SJCRH30 (cell line): Measurements from ENCODE around the gene C1orf53. TPM values are rescaled to one million over a fixed set of nuclear protein-coding genes. Genes with fewer than 3 reads are reported as not detected.

Experiments
- DNase-seq, 2 experiments: peaks; one replicate each; pipeline ENCODE4 v3.0.0-alpha.2; 2015 to 2020
- H3K27ac ChIP-seq: fragments of 250-450 bp; sonication (Bioruptor Pico); 2 replicates; pipeline ENCODE4 v1.5.1; 2020; ENCODE audit warnings: mild to moderate bottlenecking, moderate library complexity
- H3K27me3 ChIP-seq: fragments of 250-450 bp; sonication (Bioruptor Pico); 2 replicates; pipeline ENCODE4 v1.5.1; 2020; ENCODE audit warnings: mild to moderate bottlenecking, moderate library complexity
- H3K36me3 ChIP-seq: fragments of 250-450 bp; sonication (Bioruptor Pico); 2 replicates; pipeline ENCODE4 v1.5.1; 2020; ENCODE audit warnings: mild to moderate bottlenecking, moderate library complexity
- H3K4me1 ChIP-seq: fragments of 250-450 bp; sonication (Bioruptor Pico); 2 replicates; pipeline ENCODE4 v1.5.1; 2020; ENCODE audit warnings: mild to moderate bottlenecking, moderate library complexity
- H3K4me3 ChIP-seq: fragments of 250-450 bp; sonication (Bioruptor Pico); 2 replicates; pipeline ENCODE4 v1.5.1; 2020; ENCODE audit warnings: mild to moderate bottlenecking, moderate library complexity
- H3K9me3 ChIP-seq: fragments of 250-450 bp; sonication (Bioruptor Pico); replicated peaks from 2 replicates; pipeline ENCODE4 v1.5.1; 2020; ENCODE audit warnings: mild to moderate bottlenecking, moderate library complexity
- total RNA-seq: library from RNA; depleted of rRNA; stranded (reverse); fragments of >200 nt; shearing (Covaris generic); gene quantifications from 2 replicates; pipeline ENCODE4 v1.2.3, GENCODE V29; 2014

C1orf53 gene
- total RNA-seq, 1 experiment from 2014 or later = 2.6 TPM

DNA sequence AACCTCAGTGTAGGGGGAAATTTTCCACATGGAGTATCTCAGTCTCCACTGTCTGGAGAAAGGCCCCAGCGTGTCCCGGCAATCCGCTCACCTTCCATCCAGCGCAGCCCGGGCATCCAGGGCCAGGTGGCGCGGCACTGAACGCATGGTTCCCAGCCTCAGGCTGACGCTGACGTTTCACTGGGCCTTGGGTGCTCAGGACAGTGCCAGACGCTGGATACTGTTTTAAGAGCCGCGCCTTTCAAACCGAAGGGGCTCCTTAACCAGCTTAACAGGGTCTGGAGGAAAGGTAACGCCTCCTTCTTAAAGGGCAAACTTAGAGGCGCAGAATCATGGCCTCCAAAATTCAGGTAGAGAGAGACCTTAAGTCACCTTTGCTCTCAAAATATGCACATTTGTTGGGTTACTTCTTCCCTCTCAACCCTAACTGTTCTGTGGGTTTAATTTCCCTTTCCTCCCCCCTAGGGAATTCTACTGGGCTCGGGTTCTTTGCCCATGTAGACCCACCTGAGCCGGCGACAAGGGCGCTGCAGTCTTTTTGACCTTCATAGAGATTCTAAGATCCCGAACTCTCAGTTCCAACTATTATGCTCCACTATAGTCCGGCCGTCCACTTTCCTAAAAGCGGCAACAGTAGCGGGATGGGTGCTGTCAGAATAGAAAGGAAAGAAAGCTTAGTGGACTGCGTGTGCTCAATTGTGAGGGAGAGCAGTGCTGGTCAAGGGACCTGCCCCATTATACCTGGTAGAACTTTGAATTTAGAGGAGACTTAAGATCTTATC is 11.3 kb downstream of the C1orf53 start:
- H3K4me1 ChIP-seq = no peaks in the 10 kb centered on the region
- H3K36me3 ChIP-seq = no peaks in the 10 kb centered on the region
- no peaks in the 10 kb centered on the region for H3K9me3 ChIP-seq
- no peak for DNase-seq
- no peaks in the 10 kb centered on the region for H3K27me3 ChIP-seq
- no peak overlapping the region for H3K4me3 ChIP-seq
- no peak overlapping the region for H3K27ac ChIP-seq

GRCh38 chr1:197914510-197914909 is 12.1 kb downstream of the C1orf53 start:
- Histone ChIP-seq H3K27ac (no peak overlapping the region), H3K9me3 (no peaks in the 10 kb centered on the region), H3K4me1 (no peaks in the 10 kb centered on the region), H3K27me3 (no peaks in the 10 kb centered on the region), H3K4me3 (no peak overlapping the region), H3K36me3 (no peaks in the 10 kb centered on the region)
- no peak for DNase-seq

DNA sequence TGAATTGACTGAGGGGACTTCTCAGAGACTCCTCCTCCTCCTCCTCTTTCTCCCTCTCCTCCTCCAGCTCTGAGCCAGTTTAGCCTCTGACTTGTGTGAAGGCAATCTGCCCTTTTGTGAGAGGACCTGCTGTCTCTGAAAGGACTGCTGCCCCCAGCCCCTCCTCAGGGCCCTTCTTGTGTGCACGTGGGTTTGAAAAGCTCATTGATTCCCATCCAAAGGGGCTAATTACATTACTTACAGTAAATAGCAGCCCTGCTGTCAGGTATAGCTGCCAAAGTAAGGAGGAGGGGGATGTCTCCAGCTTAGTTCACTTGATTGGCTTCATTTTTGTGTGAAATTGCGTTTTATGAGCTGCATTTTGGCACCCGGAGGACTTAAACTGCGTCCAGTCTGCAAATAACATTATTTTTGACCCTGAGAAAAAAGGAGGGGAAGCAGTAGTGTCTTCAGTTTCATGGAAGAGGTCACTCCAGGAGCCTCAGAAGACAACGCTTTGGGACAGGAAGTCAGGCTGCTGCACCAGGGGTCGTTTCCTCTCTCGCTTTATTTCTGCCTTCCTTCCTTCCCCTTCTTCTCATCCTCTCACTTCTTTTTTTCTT is 12.9 kb downstream of the C1orf53 start:
- no peaks in the 10 kb centered on the region for H3K9me3 ChIP-seq
- H3K36me3 ChIP-seq = no peaks in the 10 kb centered on the region
- no peak for DNase-seq
- peak overlapping the region; percentile 57 for H3K4me3 ChIP-seq
- no peaks in the 10 kb centered on the region for H3K27me3 ChIP-seq
- H3K27ac ChIP-seq = no peak overlapping the region
- H3K4me1 ChIP-seq = no peaks in the 10 kb centered on the region

DNA sequence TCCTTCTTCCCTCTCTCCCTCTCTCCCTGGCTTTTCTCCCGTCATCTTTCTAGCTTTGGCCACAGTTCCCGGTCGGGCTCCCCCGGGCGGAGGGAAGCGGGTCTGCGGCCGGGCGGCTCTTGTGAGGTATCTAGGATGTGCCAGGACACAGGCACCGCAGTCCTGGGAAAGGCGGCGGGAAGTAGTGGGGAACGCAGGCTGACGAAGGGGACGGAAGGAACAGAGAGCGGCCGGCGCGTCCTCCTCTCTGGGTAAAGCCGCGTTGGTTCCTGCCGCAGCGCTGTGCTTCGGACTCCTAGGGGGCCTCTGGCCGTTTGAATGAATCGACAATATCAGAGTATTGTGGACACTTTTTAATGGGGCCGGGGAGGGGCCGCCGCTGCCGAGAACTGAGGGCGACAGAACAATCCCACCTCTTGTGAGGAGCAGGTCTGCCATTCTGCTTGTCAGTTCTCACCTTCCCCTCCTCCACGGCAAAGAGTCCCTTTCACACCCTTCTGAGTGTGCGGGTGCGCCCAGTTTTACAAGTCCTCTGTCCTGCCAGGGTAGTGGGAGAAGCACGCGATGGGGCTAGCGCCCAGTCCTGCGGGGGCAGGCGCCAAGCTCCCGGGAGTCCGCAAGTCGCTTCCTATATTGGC is 13.6 kb downstream of the C1orf53 start:
- Histone ChIP-seq H3K4me1 (no peaks in the 10 kb centered on the region), H3K36me3 (no peaks in the 10 kb centered on the region), H3K4me3 (peak overlapping the region; percentile 57), H3K27ac (no peak overlapping the region), H3K27me3 (no peaks in the 10 kb centered on the region), H3K9me3 (no peaks in the 10 kb centered on the region)
- DNase-seq = peak; percentile 70 to 73

DNA sequence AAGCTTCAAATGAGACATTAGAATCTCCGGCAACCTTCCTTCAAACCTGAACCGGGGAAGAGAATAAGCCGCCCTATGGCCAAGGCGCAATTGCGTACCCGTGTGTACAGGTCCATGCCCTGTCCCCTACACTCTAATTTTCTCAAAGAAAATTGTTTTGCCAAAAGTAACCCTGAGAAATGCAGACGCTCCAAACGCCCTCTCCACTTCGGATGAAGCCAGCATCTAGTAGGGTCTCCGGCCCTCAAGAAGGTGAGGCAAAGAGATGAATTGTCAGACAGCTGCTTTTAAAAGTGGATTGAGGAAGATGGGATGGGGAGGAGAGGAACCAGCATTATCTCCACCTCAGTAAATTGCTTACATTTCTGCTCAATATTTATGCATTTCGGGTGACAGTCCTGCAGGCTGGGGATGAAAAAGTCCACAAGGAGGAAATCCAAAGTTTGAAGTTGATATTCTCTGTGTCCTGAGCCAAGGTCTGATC is 14.1 kb downstream of the C1orf53 start:
- DNase-seq = no peak
- Histone ChIP-seq H3K36me3 (no peaks in the 10 kb centered on the region), H3K27ac (no peak overlapping the region), H3K9me3 (no peaks in the 10 kb centered on the region), H3K4me3 (peak overlapping the region; percentile 57), H3K27me3 (no peaks in the 10 kb centered on the region), H3K4me1 (no peaks in the 10 kb centered on the region)

DNA sequence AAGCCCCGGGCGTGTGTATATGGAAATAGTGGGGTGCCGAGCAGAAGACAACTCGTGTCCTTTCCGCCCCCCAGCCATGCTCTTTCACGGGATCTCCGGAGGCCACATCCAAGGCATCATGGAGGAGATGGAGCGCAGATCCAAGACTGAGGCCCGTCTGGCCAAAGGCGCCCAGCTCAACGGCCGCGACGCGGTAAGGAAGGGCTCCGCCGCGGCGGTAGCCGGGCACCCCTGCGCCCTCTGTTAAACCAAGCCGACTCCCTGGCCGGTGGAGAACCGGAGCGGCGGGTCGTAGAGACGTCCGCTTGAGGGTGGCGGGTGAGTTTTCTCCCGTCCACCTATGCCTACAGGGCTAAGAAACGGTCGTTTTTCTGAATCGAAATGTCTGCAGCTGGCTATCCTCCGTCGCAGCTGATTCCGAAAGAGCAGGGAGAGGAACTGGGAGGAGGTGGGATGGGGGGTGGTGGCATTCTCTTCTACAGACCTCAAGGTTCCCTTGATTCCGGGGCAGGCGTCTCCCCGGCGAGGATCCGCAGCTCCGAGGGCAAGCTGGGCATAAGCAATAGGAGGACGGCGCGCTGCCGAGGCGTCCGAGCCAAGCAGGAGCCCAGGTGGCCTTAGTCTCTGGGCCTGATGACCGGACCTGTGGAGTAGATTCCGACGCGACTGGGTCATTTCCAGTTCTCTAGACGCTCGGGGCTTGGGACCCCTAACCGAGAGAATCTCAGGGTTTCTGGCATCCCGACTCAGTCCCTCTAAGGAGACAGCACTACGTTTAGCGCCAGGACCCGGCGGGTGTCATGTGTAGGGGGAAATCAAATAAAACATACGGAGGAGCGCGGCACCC is 15.6 kb downstream of the C1orf53 start:
- no peaks in the 10 kb centered on the region for H3K27me3 ChIP-seq
- no peaks in the 10 kb centered on the region for H3K4me1 ChIP-seq
- H3K4me3 ChIP-seq = peak overlapping the region; percentile 57
- H3K9me3 ChIP-seq = no peaks in the 10 kb centered on the region
- DNase-seq = peak in 1 of 2 experiments; percentile 11
- no peaks in the 10 kb centered on the region for H3K36me3 ChIP-seq
- H3K27ac ChIP-seq = no peak overlapping the region

DNA sequence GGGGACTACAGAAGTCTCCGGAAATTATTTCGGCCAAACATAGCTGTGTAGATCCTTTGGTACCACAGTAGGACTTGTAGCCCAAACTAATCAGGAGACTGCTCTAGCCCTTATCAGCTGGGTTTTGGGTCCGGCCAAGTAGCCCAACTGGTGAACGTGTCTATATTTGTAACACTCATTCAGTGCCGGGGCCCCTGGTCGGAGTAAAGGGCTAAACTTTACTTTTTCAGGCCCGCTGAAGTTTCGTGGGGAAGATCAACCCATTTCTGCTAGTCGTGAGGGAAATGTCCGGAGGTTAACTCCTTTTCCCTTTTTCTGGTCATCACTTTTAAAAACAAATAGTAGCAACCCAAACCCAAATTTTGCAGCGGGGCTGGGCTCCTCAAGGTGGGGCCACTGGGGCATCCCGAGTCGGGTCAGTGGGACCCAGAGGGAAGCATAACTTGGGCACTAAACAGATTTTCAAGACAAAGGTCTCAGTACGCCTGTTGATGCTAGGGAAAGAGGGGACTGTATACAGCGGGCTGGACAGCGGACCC is 16.4 kb downstream of the C1orf53 start:
- DNase-seq = no peak
- Histone ChIP-seq H3K4me3 (no peak overlapping the region), H3K9me3 (no peaks in the 10 kb centered on the region), H3K4me1 (no peaks in the 10 kb centered on the region), H3K27ac (no peak overlapping the region), H3K27me3 (no peaks in the 10 kb centered on the region), H3K36me3 (no peaks in the 10 kb centered on the region)

GRCh38 chr1:197919346-197920066 is 17.1 kb downstream of the C1orf53 start:
- Histone ChIP-seq H3K4me3 (no peak overlapping the region), H3K9me3 (no peaks in the 10 kb centered on the region), H3K36me3 (no peaks in the 10 kb centered on the region), H3K27ac (no peak overlapping the region), H3K27me3 (no peaks in the 10 kb centered on the region), H3K4me1 (no peaks in the 10 kb centered on the region)
- no peak for DNase-seq

GRCh38 chr1:197920067-197920396 is 17.6 kb downstream of the C1orf53 start:
- no peak overlapping the region for H3K4me3 ChIP-seq
- H3K4me1 ChIP-seq = no peaks in the 10 kb centered on the region
- no peak overlapping the region for H3K27ac ChIP-seq
- no peaks in the 10 kb centered on the region for H3K27me3 ChIP-seq
- H3K36me3 ChIP-seq = no peaks in the 10 kb centered on the region
- no peak for DNase-seq
- H3K9me3 ChIP-seq = no peaks in the 10 kb centered on the region

DNA sequence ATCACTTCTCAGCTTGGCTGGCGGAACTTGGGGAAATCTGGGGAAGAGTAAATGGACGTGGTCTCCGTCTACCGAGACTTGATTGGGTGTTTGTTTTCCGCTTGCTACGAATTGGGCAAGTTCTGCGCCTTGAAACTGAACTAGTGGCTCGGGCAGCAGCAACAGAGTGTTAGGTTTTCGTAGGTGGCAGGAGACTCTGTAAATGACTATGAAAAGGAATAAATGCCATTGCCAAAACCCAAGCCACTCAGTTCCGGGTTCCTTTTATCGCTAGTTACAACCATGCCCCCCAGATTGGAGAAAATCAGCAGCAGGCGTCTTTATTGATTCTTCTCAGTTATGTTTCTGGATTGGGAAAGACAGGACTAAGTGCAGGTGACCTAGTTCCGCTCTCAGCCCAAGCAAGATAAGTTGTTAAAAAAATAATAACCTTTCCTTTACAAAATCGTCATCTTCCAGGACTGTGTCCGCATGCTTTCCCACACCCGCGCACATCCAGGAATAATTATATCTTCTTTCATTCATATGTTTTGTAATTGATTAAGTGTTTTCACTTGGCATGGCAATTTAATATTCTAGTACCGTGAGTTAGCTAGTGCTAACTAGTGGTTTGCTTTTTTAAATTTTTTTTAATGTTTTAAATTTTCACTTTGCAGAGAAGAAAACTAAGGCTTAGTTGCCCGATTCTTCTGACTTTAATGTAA is 18.1 kb downstream of the C1orf53 start:
- DNase-seq = no peak
- no peaks in the 10 kb centered on the region for H3K27me3 ChIP-seq

DNA sequence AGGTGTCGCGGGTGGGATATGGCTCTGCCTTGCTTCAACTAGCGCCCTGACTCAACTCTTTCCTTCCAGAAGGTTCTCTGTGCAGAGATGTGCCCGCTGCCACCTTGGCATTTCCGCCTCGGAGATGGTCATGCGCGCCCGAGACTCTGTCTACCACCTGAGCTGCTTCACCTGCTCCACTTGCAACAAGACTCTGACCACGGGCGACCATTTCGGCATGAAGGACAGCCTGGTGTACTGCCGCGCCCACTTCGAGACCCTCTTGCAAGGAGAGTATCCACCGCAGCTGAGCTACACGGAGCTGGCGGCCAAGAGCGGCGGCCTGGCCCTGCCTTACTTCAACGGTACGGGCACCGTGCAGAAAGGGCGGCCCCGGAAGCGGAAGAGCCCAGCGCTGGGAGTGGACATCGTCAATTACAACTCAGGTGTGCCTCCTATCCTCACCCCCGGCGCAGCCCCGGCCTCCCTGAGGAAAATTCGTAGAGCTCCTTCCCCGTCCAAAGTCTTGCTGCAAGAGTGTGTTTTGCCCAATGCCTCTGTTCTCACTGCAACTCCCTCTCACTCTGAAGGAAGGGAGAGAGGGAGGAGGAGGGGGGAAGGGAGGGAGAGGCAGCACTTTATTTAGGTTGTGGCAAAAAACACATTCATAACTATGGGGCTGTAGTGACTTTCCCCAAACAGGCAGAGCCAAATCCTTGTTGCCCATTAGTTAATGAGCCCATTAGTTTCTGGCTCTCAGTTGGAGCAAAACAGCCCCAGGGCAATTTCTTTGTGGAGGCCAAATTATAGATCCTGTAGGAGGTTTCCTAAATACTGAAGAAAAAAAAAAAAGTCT is 19.0 kb downstream of the C1orf53 start:
- Histone ChIP-seq H3K27ac (no peak overlapping the region), H3K9me3 (no peaks in the 10 kb centered on the region), H3K4me1 (no peaks in the 10 kb centered on the region), H3K27me3 (no peaks in the 10 kb centered on the region), H3K4me3 (no peak overlapping the region), H3K36me3 (no peaks in the 10 kb centered on the region)
- no peak for DNase-seq

More for the DNA sequence above, 18.1 kb downstream of the C1orf53 start:
- Histone ChIP-seq H3K9me3 (no peaks in the 10 kb centered on the region), H3K27ac (no peak overlapping the region), H3K4me1 (no peaks in the 10 kb centered on the region), H3K4me3 (no peak overlapping the region), H3K36me3 (no peaks in the 10 kb centered on the region)

DNA sequence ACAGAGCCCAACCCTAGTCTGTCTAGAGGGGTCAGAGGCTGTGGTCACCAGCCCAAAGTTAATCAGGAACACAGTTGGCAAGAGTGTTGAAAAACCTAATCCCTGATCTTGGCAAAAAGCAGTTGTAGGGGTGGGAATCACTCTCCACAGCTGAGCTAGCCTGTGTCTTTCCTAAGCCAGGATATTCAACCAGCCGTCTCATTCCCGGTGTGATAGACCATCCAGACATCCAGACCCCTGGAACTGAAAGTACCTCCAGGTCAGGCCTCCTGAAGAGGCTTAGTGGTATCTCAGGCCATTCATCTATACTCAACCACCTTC is 19.6 kb downstream of the C1orf53 start:
- Histone ChIP-seq H3K4me3 (no peak overlapping the region), H3K9me3 (no peaks in the 10 kb centered on the region), H3K27ac (no peak overlapping the region), H3K36me3 (no peaks in the 10 kb centered on the region), H3K4me1 (no peaks in the 10 kb centered on the region), H3K27me3 (no peaks in the 10 kb centered on the region)
- no peak for DNase-seq

- no peak for DNase-seq
- Histone ChIP-seq H3K9me3 (no peaks in the 10 kb centered on the region), H3K4me1 (no peaks in the 10 kb centered on the region), H3K27ac (no peak overlapping the region), H3K27me3 (no peaks in the 10 kb centered on the region), H3K4me3 (no peak overlapping the region), H3K36me3 (no peaks in the 10 kb centered on the region)
Observed at GRCh38 chr1:197923038-197923437, 20.6 kb downstream of the C1orf53 start.
